GM19324 (cell line): ENCODE data around the gene PACRG.

Source experiments
- ATAC-seq: cut with Tn5 transposase; IDR thresholded peaks from one replicate; pipeline ENCODE4 v1.9.1; 2021; ENCODE audit warnings: mild to moderate bottlenecking, moderate library complexity; ENCODE audit not compliant: unreplicated experiment, low FRiP score

The PACRG gene

GRCh38 chr6:163164175-163164900 lies 436.6 kb downstream of the PACRG start:
- no peak for ATAC-seq

- ATAC-seq = no peak
Measured at GRCh38 chr6:163165155-163165910, 437.6 kb downstream of the PACRG start.

GRCh38 chr6:163165922-163166321 lies 438.1 kb downstream of the PACRG start:
- no peak for ATAC-seq

- ATAC-seq = no peak
Measured at GRCh38 chr6:163166507-163166906, 438.7 kb downstream of the PACRG start.

GRCh38 chr6:163169521-163169920 lies 441.7 kb downstream of the PACRG start:
- ATAC-seq = no peak

- ATAC-seq = peak; percentile 46
Measured at GRCh38 chr6:163170294-163170883, 442.6 kb downstream of the PACRG start.

- ATAC-seq = no peak
Measured at GRCh38 chr6:163173741-163174140, 446.0 kb downstream of the PACRG start.

GRCh38 chr6:163175301-163175700 lies 447.5 kb downstream of the PACRG start:
- no peak for ATAC-seq

GRCh38 chr6:163176097-163176496 lies 448.3 kb downstream of the PACRG start:
- ATAC-seq = no peak

GRCh38 chr6:163177007-163177406 lies 449.2 kb downstream of the PACRG start:
- no peak for ATAC-seq

- ATAC-seq = no peak
Measured at GRCh38 chr6:163177892-163178420, 450.2 kb downstream of the PACRG start.

GRCh38 chr6:163179061-163179460 lies 451.3 kb downstream of the PACRG start:
- no peak for ATAC-seq

- ATAC-seq = no peak
Measured at GRCh38 chr6:163179721-163180120, 451.9 kb downstream of the PACRG start.

- no peak for ATAC-seq
Measured at GRCh38 chr6:163180874-163181541, 453.2 kb downstream of the PACRG start.

- no peak for ATAC-seq
Measured at GRCh38 chr6:163181666-163182180, 453.9 kb downstream of the PACRG start.

GRCh38 chr6:163182696-163183095 lies 454.9 kb downstream of the PACRG start:
- ATAC-seq = no peak

GRCh38 chr6:163183806-163184205 lies 456.0 kb downstream of the PACRG start:
- ATAC-seq = no peak

GRCh38 chr6:163185744-163186143 lies 458.0 kb downstream of the PACRG start:
- ATAC-seq = no peak

- no peak for ATAC-seq
Measured at GRCh38 chr6:163186527-163186926, 458.8 kb downstream of the PACRG start.

GRCh38 chr6:163187201-163187600 lies 459.4 kb downstream of the PACRG start:
- ATAC-seq = no peak

- ATAC-seq = no peak
Measured at GRCh38 chr6:163187606-163188005, 459.8 kb downstream of the PACRG start.
